ENCODE results near the gene RFX3.

Gene RFX3

DNA sequence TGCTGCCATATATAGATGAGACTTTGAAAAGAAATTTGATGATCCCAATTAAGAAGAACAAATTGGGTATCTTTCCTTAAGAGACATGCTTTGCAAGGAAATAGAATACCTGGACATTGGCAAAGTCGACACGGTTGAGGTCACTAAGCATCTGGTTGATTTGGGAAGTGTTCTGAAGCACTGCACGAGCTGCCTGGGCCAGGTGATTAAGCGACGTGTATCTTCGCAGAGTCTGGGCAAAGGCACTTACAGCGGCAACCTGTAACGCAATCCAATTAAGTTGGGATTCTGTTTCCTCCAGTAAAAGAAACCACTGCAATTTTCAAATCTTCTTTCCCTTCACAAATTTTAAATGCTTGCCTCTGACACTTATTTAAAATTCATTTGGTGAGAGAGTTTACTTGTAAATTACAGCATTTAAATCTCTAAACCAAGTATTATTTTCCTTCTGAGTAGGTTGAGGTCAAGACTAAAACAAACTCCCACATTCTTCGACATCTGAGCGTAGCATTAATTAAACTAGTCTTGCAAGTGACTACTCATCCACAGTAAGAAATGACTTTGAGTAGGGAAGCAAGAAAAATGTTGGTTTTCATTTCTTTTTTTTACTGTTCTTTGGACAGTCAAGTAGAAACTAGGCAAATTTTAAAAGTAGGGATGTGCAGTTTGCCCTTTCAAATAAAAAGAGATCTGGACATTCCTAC, 262.8 kb downstream of the RFX3 start:
- DNase-seq: no peak

DNA sequence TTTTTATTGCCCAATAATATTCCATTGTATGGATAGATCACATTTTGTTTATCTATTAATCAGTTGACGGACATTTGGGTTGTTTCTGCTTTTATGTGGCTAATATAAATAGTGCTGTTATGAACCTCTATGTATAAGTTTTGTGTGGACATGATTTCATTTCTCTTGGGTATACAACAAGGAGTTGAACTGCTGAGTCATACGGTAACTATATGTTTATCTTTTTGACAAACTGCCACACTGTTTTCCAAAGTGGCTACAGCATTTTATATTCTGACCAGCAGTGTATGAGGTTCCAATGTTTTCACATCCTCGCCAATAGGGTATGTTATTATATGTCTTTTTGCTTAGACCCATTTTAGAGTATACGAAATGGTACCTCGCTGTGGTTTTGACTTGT, 264.3 kb downstream of the RFX3 start:
- no peak for DNase-seq

DNA sequence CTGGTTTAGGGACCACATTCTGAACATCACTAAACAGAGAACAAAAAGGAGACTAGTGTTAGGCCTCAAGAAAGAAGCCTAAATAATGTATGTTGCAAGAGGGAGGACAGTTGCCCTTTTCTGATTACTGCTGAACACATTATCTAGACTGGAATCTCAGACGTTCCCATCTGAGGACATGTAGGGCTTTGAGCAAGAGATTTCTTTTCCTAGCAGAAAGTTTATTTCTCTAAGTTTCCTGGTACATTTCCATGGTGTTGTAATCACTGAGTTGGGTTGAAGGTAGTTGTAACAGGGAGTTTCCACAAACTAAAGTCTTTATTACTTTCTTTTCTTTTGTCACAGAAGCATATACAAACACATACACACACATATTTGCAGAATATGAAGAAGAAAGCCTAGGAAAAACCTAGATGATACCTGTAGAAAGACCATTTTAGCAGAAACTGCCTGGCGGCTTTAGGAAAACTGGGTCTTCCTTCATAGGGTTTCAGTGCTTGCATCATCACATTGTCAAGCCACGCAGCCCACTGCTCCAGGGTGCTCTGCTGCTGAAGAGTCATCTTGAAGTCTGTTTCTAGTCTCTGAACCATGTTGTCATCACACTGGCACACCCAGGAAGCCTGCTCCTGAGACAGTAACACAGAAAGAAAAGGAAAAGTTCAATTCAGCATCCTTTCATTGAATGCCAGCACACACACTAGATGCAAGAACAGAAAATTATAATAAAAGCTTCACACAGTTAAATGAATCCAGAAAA, 269.1 kb downstream of the RFX3 start:
- DNase-seq: no peak

DNA sequence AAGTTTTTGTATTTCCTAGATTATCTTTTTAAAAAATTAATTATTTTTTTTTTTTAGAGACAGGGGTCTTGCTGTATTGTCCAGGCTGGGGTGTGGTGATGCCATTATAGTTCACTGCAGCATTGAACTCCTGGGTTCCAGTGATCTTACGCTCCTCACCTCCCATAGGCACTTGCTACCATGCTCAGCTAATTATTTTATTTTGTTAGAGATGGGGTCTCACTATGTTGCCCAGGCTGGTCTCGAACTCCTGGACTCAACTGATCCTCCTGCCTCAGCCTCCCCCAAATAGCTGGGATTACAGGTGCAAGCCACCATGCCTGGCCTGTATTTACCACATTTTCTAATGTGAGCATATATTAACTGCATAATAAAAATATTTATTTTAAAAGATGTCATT, 274.5 kb downstream of the RFX3 start:
- no peak for DNase-seq

DNA sequence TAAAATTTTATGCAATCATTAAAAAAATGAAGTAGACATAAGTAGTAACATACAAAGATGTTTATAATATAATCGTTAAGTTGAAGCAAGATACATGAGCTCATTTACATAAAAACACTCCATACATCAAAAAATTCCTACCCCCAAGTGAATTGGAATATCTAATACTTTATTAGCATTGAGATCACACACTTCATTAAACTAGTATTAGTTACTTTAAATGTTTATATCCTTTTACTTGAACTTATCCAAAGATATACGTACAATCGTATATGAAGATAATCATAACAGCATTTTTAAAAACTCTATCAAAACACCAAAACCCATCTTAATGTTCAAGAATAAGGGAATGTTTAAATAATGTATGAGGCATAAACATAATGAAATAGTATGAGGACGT, 275.1 kb downstream of the RFX3 start:
- DNase-seq: no peak

DNA sequence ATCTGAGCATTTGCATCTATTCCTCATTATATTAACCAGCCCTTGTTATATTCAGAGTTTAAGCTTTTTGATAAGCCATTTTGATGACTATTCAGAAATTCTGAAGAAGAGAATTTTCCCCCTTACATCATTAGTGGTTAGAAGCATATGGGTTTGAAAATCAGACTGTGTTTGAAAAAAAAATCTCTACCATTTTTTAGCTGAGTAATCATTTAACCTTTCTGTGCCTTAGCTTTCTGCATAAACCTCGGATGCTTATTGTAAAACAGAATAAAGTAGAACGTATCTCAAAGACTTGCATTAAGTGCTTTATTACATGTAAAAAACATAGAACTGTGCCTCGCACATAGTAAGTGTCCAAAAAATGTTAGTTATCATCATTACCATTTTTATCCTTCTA, 278.6 kb downstream of the RFX3 start:
- DNase-seq: no peak

DNA sequence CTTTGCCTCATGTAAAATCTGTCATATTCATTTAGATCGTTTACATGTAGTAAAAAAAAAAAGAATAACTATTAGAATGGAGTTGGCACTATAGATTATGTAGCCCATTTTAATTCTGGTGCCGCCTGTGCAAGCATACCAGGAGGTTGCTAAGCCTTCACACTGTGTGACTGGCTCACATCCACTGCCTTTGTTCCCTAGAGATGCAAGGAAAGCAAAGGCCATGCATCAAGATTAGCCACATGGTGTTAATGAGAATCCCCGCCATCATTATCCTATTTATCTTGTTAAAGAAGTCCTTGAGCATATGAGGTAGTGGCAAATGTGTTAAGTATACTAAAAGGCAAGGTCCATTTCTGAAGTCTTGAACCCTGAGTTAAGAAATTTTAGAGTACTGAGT, 279.6 kb downstream of the RFX3 start:
- DNase-seq: no peak

DNA sequence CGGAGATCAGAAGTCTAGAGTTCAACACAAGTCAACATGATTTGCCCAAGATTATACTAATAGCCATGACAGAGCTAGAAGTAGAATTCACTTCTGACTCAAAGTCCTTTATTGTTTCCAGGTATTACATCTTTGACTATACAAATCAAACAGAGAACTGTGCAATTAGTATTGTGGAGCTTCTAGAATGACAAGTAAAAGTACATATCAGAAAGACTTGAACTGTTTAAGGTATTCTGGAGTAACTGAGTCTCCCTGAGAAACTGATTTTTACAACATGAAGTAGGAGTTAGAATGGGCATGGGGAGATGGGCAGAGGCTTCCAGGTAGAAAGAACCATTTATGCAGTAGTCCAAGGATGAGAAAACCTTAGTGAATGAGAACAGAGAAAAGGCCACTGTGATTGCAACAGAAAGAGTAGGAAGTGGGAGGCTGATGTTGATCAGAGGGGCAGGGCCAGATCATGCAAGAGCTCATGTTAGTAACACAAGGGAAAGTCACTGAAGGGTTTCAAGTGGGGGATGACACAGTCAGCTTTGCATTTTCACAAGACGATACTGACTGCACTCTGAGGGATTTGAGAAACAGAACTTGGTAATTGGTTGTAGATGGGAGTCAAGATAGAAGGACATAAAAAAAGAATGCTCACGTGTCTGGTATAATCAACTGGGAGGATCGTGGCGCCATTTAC, 280.7 kb downstream of the RFX3 start:
- no peak for DNase-seq

DNA sequence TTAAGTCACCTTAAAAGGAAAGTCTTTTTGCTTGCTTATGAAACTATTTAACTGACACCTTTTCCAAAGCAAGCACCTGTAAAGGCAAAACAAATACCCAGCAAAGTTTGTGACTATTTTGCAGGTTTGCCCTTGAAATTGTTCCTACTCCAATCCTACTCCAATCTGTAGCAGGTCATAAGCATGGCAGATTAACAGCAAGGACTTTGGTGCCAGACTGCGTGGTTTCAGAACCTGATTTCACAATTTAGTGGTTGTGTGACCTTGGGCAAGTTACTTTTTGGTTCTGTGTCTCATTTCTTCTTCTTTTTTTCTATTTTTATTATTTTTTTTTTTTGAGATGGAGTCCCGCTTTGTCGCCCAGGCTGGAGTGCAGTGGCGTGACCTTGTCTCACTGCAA, 282.1 kb downstream of the RFX3 start:
- DNase-seq: no peak

DNA sequence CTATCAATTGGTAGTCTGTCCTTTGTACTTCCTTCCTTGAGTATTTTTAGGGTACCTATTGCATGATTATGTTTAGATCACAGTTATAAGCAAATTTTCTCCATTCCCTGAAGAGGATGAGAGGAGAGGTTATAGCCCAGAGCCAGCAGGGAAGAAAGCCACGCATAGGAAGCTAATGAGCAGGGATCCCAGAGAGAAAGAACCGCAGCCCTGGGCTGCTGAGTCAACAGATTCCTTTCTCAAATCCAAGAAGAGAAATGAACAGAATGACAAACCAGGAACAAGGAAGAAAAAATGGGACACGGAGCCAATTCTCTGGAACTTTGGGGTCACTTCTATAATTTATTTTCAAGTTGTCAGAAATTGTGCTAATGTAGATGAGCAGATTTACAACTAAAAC, 284.5 kb downstream of the RFX3 start:
- no peak for DNase-seq

DNA sequence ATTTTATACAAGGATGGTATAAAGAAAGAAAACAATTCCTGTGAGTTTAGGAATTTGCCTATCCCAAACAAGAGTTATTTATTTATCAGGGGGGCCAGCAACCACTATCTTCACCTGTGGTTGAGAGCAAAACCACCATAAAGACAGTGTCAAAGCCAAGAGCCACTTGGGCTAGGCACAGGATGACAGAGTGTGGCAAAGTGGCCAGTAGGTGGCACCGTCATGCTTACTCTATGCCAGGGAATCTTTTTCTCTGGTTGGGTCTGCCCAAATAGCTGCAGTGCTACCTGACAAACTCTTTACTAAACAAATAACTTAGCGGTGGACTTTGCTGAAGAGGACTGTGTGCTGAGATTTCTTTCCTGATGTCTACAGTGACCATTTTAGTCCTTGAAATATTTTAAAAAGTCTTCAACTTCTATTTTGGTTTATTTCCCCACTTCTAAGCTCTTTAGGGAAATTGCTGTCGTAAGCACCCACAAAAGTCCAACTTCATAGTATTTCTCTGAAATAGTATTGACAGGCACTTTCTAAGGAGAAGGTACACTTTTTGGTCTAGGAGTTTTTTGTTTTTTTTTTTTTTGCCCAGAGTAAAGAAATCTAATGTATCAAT, 285.0 kb downstream of the RFX3 start:
- DNase-seq: peak; percentile 46

DNA sequence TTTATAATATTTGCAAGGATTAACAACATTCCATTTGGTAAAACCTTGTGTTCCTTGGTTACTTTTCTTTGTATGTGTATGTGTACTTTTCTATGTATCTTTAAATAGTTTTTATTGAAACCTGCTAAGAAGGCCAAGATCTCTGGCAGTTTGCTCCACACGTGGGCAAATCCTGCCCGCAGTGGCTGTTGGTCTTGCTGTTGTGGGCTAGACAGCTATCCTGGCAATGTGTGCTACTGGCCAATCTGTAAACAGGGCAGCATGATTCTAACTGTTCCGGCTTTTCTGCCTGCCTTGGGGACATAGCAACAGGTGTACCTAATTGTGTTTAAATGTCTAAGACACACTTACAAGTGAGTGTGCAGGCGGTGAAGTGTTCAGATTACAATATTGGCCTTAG, 286.6 kb downstream of the RFX3 start:
- no peak for DNase-seq

DNA sequence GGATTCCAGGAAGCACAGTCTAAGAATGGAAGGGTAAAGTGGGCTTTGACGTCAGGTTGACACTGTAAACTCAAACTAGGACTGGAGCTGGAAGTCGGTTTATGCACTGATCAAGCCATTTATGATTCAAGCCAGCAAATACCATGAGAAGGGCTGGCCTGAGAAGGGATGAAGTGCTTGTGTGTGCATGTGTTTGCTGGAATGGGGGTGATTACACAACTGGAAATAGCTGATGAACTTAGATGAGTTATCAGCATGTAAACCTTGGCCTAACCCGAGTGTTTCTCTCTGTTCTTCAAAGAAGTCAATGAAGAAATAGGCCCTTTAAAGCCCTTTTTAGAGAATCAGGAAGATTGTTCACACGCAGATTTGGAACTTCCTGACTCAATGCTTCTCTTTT, 287.6 kb downstream of the RFX3 start:
- DNase-seq: no peak

DNA sequence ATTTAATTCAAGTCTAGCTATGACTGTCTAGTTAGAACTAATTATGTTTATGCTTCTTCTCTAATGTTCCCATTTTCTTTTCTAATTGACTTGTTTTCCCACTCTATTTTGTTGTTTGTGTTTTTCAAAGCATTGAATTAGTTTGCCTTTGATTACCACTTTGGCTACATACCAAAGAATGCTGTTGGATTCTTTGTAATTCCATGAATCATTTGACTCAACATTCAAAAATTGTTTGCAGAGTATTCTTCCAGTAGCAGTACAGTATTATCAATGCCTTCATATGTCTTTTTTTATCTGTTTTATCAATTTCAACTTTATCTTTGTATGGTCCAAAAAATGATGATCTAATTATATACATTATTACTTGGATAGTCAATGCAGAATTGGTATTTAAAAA, 288.7 kb downstream of the RFX3 start:
- no peak for DNase-seq

DNA sequence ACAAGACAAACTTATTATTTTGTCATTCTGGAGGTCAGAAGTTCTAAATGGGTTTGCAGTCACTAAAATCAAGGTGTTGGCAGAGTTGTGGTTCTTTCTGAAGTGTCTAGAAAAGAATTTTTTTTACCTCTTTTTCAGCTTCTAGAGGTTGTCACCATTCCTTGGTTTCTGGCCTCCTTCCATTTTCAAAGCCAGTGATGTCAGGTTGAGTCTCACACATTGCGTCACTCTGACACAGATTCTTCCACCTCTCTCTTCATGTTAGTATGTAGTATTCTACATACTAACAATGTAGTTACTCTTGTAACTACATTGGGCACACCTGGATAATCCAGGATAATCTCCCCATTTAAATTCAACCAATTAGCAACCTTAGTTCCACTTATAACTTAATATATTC, 290.3 kb downstream of the RFX3 start:
- no peak for DNase-seq

DNA sequence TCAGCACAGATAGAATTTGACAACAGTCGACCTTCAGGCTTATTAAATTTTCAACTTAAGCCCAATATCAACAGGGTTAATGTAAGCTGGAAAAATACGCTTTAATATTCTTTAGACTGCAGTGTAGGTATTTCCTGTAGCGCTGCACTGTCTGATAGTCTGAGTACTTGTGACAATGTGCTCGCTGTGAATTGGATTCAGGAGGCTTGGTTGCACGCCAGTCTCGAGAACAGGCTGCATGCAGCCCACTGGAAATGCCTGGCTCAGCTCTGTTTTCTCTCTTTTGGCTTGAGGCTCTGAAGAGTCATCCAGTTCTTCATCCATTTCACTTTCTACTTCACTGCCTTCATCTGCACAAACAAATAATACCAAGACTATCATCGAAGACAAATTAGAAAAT, 300.9 kb downstream of the RFX3 start:
- DNase-seq: no peak

DNA sequence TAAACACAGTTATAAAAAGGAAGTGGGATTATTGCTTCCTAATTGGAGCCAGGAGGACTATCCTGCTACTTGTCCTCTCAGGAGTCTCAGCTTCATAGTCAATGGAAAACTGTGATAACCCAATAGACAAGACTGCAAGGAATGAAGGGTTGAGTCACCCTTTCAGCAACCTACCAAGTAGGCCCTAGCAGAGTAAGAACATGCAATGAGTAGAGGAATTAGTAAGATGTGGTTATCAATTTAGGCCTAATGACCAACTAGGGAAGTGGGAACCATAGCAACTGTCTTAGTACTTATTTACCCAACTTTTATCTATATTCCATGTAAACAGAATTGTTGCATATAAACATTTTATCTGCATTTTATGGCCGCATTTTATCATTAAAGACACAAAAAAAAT, 310.1 kb downstream of the RFX3 start:
- no peak for DNase-seq

DNA sequence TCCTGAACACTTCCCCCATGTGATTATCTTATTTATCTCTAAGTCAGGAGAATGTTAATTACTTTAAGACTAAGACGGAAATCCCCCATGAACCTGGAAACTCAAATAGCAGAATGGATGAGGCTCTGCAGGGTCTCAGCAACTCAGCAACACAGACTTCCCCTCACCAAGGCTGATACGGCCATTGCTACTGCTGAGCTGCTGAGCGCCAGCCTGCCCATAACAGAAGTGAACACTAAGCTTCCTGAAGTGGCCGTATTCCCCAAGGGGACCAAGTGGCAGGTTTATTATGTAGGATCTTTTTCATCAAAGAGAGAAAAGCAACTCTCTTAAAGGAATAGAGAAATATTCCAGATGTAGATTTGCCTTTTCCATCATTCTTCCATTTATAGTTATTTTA, 311.1 kb downstream of the RFX3 start:
- no peak for DNase-seq

DNA sequence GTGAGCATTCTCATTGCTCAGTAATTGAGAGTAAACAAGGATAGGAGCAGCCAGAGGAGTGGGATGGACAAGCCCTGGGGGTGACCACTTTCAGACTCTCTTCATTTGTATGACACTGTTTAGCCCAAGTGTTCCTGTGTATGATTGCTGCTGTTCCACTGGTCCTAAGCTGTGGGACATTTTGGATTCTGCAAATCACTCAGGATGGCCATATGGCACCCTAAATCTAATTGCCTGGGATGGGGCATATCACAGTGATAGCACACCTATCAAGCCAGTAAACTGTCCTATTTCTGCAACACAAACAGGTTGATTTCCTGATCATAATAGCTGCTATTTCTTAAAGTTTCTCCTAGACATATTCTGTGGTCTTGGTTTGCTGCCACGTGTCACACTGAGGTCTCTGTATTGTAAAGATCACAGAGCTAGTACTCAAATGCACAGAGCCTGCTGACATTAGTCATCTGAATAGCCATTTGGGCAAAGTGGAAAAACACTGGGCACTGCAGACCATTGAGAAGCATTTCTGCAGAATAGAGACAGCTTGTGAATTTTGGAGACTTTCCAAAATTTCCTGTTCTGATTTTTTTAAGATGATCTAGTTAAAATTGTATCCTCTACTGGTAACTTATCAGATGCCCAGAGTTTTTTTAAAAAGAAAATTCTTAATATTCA, 320.2 kb downstream of the RFX3 start:
- DNase-seq: peak; percentile 9

DNA sequence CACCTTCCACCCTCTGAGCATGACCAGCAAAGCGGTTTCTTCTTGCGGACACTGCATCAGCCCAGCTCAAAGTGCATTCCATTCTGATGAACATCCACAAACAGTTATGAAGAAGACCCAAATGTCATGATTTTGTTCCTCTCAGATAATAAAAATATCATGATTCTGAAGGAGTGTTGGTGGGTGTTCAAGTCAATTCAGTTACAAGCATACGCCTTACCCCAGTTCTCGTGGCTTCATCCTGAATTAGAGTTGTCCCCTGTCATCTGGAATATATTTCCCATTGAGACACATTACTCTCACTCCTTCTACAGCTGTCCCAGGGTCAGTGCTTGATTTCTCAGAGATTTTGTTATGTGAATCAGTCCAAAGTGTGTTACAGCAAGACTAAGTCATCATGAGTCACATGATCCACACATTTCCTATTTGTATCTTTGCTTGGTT, 325.4 kb downstream of the RFX3 start:
- no peak for DNase-seq

DNA sequence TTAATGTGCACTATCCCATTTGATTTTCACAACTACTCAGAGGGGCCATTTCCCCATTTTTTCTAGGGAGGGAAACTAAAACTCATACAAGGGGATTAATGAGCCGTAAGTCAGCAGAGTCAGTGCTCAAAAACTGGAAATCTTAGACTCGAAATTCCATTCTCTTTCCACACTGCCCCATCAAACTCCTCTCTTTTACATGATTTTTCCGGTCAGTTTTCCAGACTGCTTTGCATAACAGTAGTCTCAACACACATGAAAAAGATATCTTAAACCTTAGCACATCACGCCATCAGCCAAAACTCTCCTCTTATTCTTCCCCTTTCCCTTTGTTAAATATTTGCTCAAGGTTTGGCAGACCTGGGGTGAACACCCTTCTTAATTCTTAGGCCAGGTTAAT, 332.0 kb downstream of the RFX3 start:
- DNase-seq: no peak

DNA sequence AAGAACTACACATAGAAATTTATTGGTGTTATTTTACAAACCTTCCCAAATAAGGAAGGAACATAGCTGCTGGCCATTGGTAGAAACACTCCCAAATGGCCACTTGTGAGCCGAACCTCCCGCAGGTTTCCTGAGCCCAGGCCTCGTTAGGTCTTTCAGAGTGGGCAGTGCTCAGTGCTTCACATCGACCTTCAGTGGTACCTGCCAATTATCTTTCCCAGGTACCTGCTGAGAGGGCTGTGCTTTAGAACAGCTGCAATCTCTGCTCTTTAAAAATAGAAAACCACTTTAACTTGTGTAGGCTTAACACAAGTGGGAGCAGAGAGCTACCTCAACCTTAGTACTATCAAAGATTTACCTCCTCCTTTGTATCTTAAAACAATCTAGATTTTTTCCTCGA, 334.1 kb downstream of the RFX3 start:
- no peak for DNase-seq
